Glomerular visceral epithelial cell (primary cell): ENCODE data around the gene RGMA.
"Not testable (repeated sequence)": the region's sequence is repeated elsewhere in the genome, so short reads cannot be mapped to it uniquely, and the experiment has no call there.

Source experiments
- DNase-seq: peaks from one replicate; pipeline ENCODE4 v3.0.0-alpha.2; 2016; ENCODE audit errors: extremely low spot score

The RGMA gene

GRCh38 chr15:93034512-93034911 is 54.5 kb downstream of the RGMA start:
- no peak for DNase-seq

DNA sequence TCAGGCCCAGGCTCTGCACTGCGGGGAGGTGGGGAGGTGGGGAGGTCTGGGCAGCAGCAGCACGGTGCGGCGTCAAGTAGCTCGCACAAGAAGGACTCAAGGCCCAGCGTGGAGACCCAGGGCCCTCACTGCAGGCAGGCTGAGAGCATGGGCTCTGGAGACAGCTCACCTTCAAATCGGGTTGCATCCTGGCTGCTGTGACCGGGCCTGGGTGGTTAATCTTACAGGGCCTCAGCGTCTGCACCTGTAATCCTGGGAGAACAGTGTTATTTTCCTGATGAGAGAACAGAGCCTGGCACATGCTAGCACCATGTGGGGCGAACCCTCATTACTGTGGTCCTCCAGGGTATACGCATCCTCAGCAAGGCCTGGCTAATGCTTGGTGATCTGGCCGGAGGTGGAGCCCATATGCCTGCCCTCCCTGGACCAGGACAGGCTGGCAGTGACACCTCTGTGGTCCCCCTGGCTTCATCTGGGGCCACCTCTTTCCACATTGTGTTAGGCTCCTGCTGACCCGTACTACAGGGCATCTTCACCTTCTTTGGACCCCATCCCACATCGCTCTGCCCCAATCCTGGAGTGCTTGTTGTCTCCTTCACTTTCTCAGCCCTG is 55.5 kb downstream of the RGMA start:
- no peak for DNase-seq

- DNase-seq, result not testable (repeated sequence)
Measured at GRCh38 chr15:93032515-93033206, 56.4 kb downstream of the RGMA start.

- DNase-seq, result not testable (repeated sequence)
Measured at GRCh38 chr15:93031557-93032384, 57.2 kb downstream of the RGMA start.

DNA sequence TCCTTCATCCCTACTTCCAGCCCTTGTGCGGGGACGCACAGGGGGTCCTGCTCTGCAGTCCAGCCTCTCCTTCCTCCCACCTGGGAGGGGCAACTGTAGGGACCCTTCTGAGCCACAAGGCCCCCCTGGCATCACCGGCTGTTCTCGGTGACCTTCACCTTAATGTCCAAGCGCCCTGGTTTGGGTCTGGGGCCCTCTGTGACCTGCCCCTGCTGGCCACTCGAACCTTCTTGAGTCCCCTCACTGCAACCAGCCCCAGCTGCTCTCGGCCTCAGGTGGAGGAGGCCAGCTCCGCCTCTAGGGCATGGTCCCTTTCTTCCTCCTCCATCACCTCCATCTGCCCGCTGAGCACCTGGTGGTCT is 57.9 kb downstream of the RGMA start:
- DNase-seq, result no peak

GRCh38 chr15:93030430-93031102 is 58.4 kb downstream of the RGMA start:
- peak; percentile 71 for DNase-seq

GRCh38 chr15:93029836-93030429 is 59.1 kb downstream of the RGMA start:
- DNase-seq, result peak; percentile 41

- peak; percentile 9 for DNase-seq
Measured at GRCh38 chr15:93029214-93029835, 59.7 kb downstream of the RGMA start.

- DNase-seq, result peak; percentile 25
Measured at GRCh38 chr15:93028632-93029213, 60.3 kb downstream of the RGMA start.

GRCh38 chr15:93028111-93028631 is 60.8 kb downstream of the RGMA start:
- no peak for DNase-seq

DNA sequence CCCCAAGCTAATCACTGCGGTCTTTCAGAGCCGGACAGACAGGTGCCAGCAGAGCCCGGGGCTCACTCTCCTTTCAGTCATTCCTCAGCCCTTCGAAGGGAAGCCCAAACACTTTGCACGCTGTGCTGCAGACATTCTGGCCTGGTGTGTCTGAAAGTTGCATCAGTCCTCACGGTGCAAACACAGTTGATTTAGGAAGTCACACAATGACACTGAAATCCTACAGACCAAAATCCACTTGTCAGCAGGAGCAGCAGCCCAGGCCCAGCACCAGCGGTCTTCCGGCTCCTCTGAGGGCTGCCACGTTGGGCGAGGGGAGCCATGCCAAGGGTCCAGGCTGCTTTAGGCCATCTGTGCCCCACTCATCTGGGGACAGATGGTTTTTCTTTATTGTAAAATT is 61.6 kb downstream of the RGMA start:
- no peak for DNase-seq

GRCh38 chr15:93026380-93026817 is 62.6 kb downstream of the RGMA start:
- no peak for DNase-seq

- no peak for DNase-seq
Measured at GRCh38 chr15:93025625-93025982, 63.4 kb downstream of the RGMA start.

DNA sequence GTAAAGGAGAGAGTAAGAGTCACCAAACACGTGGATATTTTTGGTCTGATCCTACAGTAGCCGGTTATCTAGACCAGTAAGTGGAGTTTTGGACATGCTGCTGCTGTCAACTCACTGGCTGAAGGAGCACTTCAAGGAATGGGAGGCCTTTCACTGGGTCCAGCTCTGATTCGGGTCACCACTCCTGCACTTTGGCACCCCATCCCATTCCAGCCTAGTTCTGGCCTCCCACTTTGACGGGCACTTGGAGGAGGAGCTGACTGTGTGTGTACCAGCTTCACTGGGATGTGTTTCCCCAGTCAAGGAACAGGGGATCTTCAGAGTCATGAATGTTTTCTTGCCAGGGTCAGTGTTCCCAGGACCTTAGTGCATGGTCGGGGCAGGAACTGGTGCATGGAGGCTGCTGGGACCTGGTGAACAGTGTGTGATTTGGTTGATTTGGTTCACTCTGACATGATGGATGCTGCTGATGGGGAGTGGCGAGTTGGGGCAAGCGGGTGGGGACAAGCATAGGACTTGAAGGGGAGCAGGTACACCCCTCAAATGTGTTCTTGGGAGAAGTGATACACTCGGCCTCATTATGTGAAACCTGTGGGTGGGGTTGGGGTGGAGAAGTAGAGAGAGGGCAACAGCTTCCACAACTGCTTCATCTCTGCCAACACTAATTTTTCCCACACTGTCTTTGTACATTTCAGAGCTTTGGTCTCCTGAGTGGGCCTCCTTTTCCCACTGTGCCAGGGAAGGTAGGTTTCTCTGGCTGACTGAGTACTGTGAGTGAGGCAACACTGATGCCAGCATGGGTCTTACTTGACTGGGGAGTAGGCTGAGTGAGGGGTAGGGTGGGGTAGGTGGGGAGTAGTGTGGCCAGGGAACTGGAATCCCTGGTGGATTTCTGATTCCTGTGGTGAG is 64.0 kb downstream of the RGMA start:
- no peak for DNase-seq

DNA sequence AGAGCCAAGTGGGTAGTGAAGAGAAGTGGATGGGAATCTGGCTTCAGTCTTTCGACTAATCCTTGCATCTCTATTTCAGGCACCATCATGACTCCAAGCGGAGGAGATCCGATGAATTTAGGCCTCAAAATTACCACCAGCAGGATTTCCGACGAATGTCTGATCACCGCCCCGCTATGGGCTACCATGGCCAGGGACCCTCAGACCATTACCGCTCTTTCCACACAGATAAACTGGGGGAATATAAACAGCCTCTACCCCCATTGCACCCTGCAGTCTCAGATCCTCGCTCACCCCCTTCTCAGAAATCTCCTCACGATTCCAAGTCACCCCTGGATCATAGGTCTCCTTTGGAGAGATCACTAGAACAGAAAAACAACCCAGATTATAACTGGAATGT is 64.7 kb downstream of the RGMA start:
- DNase-seq, result no peak

- DNase-seq, result no peak
Measured at GRCh38 chr15:93020976-93021772, 67.8 kb downstream of the RGMA start.

DNA sequence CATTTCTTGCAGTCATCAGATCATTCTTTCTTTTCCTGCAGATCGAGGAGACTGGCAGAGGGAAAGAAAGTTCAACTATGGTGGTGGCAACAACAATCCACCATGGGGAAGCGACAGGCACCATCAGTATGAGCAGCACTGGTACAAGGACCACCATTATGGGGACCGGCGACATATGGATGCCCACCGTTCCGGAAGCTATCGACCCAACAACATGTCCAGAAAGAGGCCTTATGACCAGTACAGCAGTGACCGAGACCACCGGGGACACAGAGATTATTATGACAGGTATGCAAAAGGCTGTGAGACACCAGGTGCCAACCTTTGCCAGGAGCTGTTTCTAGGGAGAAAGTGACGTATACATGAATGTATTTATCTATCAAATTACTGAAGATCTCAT is 69.0 kb downstream of the RGMA start:
- no peak for DNase-seq

- DNase-seq, result no peak
Measured at GRCh38 chr15:93019090-93019489, 69.9 kb downstream of the RGMA start.

- peak; percentile 12 for DNase-seq
Measured at GRCh38 chr15:93018574-93018973, 70.4 kb downstream of the RGMA start.
